ENCODE measurements around the gene TTLL11. TPM values are rescaled to one million over a fixed set of nuclear protein-coding genes. Genes with fewer than 3 reads are reported as not detected.

Gene TTLL11
- total RNA-seq, 2 experiments from 2014 or later, result 3.3 to 6.9 TPM

DNA sequence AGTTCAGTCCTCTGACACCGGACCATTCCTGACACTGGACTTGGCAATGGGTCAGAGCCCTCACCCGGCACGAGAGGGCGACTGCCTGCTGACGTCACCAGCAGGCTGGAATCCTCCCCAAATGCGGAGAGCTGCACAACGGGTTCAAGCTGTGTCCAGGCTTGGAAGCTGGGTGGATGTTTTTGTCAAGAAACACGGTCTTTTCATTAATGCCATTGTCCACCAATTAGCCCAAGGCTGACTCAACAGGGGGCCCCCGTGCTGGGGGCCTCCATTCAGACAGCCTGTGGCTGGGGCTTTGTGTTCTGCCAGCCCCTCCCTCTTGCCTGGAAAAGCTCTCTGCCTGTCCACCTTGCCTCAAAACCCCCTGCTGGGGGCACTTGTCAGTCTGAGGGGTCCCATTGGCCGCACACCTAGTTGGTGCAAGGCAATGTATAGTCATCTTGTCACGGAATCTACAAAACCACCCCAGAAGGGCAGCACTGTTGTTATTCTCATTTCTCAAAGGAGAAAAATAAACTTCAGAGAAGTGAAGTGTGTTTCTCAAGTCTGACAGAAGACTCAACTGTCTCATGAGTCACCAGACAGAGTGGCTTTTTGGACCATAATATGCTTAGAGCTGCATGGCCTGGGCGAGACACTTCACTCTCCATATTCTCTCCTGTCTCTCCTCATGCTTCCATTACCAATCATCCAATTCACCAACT, 41.9 kb upstream of the TTLL11 start:
- H3K4me1 ChIP-seq (ENCODE audit: insufficient read depth, low read length, poor library complexity, severe bottlenecking), result no peaks in the 10 kb centered on the region
- H3K4me3 ChIP-seq (ENCODE audit: low read depth, low read length, poor library complexity, severe bottlenecking), result no peak overlapping the region
- H3K9me3 ChIP-seq (ENCODE audit: low read length), result no peaks in the 10 kb centered on the region
- intact Hi-C loops (cut with micrococcal nuclease; ENCODE audit: unreplicated experiment), result no loop called here
- TF ChIP-seq, protein P1, sequence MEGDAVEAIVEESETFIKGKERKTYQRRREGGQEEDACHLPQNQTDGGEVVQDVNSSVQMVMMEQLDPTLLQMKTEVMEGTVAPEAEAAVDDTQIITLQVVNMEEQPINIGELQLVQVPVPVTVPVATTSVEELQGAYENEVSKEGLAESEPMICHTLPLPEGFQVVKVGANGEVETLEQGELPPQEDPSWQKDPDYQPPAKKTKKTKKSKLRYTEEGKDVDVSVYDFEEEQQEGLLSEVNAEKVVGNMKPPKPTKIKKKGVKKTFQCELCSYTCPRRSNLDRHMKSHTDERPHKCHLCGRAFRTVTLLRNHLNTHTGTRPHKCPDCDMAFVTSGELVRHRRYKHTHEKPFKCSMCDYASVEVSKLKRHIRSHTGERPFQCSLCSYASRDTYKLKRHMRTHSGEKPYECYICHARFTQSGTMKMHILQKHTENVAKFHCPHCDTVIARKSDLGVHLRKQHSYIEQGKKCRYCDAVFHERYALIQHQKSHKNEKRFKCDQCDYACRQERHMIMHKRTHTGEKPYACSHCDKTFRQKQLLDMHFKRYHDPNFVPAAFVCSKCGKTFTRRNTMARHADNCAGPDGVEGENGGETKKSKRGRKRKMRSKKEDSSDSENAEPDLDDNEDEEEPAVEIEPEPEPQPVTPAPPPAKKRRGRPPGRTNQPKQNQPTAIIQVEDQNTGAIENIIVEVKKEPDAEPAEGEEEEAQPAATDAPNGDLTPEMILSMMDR (conservative IDR thresholded peaks at IDR 0.05; ENCODE audit: low read length), result no peak
- TF ChIP-seq EZH2phosphoT487 (IDR thresholded peaks at IDR 0.05; ENCODE audit: borderline replicate concordance, low read depth, low read length), result no peak
- no peaks in the 10 kb centered on the region for H3K36me3 ChIP-seq (ENCODE audit: insufficient read depth, low read length)
- ChIA-PET CTCF (ENCODE audit: unreplicated experiment) (no interaction called here), POLR2A (no interaction called here)
- no peak overlapping the region for H3K4me2 ChIP-seq (ENCODE audit: low read length)
- H2AFZ ChIP-seq (ENCODE audit: low read length), result no peak overlapping the region
- H3K27ac ChIP-seq (ENCODE audit: low read depth, low read length, poor library complexity, severe bottlenecking), result no peak overlapping the region
- no TSS peak for BruUV-seq (replicated peaks)
- no peak for DNase-seq (ENCODE audit: low spot score)
- no peaks in the 10 kb centered on the region for H4K20me1 ChIP-seq (ENCODE audit: insufficient read depth, low read length)
- no peaks in the 10 kb centered on the region for H3K9me2 ChIP-seq (ENCODE audit: insufficient read depth, low read length)
- no peaks in the 10 kb centered on the region for H3K79me2 ChIP-seq (ENCODE audit: insufficient read depth, low read depth, low read length)

DNA sequence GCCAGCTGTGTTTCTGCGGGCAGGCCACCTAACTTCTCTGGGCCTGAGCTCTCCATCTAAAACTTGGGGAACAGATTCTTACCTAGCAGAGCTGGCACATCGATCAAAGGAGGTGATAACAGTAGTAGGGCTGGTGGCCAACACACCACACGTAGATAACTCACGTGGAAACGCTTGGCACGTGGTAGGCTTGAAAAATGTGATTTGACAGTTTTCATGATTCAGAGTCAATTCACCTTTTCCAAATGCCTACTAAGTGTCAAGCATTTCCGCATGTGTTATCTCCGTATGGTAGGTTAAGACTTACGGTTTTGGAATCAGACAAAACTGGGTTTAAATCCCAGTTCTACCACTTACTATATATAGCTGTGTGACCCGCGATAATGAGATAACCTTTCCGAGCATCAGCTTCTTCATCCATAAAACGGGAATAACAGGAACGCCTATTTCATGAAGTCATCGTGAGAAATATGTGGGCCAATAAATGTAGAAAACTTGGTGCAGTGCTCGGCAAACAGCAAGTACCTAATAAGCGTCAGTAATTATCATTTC, 41.0 kb upstream of the TTLL11 start:
- intact Hi-C loops (cut with micrococcal nuclease; ENCODE audit: unreplicated experiment), result no loop called here

More for the DNA sequence above, 41.0 kb upstream of the TTLL11 start:
- H3K79me2 ChIP-seq (ENCODE audit: insufficient read depth, low read depth, low read length), result no peaks in the 10 kb centered on the region
- no peak overlapping the region for H2AFZ ChIP-seq (ENCODE audit: low read length)
- no peak overlapping the region for H3K4me2 ChIP-seq (ENCODE audit: low read length)
- no peaks in the 10 kb centered on the region for H3K9me2 ChIP-seq (ENCODE audit: insufficient read depth, low read length)
- H3K4me3 ChIP-seq (ENCODE audit: low read depth, low read length, poor library complexity, severe bottlenecking), result no peak overlapping the region
- H3K27ac ChIP-seq (ENCODE audit: low read depth, low read length, poor library complexity, severe bottlenecking), result no peak overlapping the region
- ChIA-PET POLR2A (no interaction called here), CTCF (ENCODE audit: unreplicated experiment) (no interaction called here)
- BruUV-seq (replicated peaks), result no TSS peak
- no peaks in the 10 kb centered on the region for H4K20me1 ChIP-seq (ENCODE audit: insufficient read depth, low read length)
- H3K9me3 ChIP-seq (ENCODE audit: low read length), result no peaks in the 10 kb centered on the region
- no peaks in the 10 kb centered on the region for H3K36me3 ChIP-seq (ENCODE audit: insufficient read depth, low read length)
- TF ChIP-seq EZH2phosphoT487 (IDR thresholded peaks at IDR 0.05; ENCODE audit: borderline replicate concordance, low read depth, low read length), result no peak
- TF ChIP-seq, protein P1 (conservative IDR thresholded peaks at IDR 0.05; ENCODE audit: low read length), result no peak
- DNase-seq (ENCODE audit: low spot score), result no peak
- no peaks in the 10 kb centered on the region for H3K4me1 ChIP-seq (ENCODE audit: insufficient read depth, low read length, poor library complexity, severe bottlenecking)
